Measurements from ENCODE around the gene SLAMF6.
A peak's percentile ranks its signal among the peaks of the same experiment; 100 is the strongest.
"Not testable (repeated sequence)": the region's sequence is repeated elsewhere in the genome, so short reads cannot be mapped to it uniquely, and the experiment has no call there.

SLAMF6 gene

DNA sequence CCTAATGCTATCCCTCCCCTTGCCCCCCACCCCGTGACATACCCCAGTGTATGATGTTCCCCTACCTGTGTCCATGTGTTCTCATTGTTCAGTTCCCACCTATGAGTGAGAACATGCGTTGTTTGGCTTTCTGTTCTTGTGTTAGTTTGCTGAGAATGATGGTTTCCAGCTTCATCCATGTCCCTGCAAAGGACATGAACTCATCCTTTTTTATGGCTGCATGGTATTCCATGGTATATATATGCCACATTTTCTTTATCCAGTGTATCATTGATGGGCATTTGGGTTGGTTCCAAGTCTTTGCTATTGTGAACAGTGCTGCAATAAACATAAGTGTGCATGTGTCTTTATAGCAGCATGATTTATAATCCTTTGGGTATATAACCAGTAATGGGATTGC lies 734 bp upstream of the SLAMF6 start:
- H3K4me3 ChIP-seq (ENCODE audit: insufficient read depth, low read length, poor library complexity, severe bottlenecking); H3K36me3 ChIP-seq (ENCODE audit: low read length); H3K27me3 ChIP-seq (ENCODE audit: low read length); H3K4me2 ChIP-seq (ENCODE audit: low read depth, low read length, poor library complexity, severe bottlenecking); H4K20me1 ChIP-seq (ENCODE audit: low read depth, low read length); H3K9ac ChIP-seq (ENCODE audit: low read length); H3K27ac ChIP-seq (ENCODE audit: low read depth, low read length); H2AFZ ChIP-seq (ENCODE audit: low read depth, low read length, severe bottlenecking); H3K9me2 ChIP-seq (replicated peaks; ENCODE audit: insufficient read depth, low read length); H3K9me3 ChIP-seq (ENCODE audit: insufficient read depth, low read length): not testable (repeated sequence)
- Histone ChIP-seq H3K79me2 (ENCODE audit: insufficient read depth, low read length) (peaks cover 19% of the 10 kb centered on the region; the same call in 1 of the 2 replicates), H3F3A (ENCODE audit: insufficient read depth) (peaks cover 46% of the 10 kb centered on the region)

DNA sequence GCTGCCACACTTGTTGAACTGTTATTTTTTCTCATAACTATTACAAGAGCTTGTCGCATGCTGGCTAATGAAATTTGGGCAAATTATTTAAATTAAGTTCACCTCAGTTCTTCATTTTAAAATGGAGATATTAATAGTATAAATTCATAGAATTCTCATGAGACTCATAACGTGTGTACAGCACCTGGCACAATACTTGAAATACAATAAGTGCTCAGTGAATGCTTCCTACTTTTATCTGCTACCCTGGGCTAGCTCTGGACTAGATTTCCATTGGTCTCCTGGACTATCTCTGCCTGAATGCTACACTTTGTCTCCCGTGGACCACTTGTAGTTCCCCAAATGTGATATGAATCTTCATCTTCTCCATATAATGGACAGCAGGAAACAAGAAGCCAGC lies 919 bp downstream of the SLAMF6 start:
- Histone ChIP-seq H2AFZ (ENCODE audit: low read depth, low read length, severe bottlenecking) (no peak overlapping the region), H3K4me2 (ENCODE audit: low read depth, low read length, poor library complexity, severe bottlenecking) (peak overlapping the region; percentile 88), H3K36me3 (ENCODE audit: low read length) (peaks cover 7% of the 10 kb centered on the region; the same call in 1 of the 2 replicates), H3K9me3 (ENCODE audit: insufficient read depth, low read length) (no peaks in the 10 kb centered on the region), H3K79me2 (ENCODE audit: insufficient read depth, low read length) (peaks cover 29% of the 10 kb centered on the region), H3K9me2 (replicated peaks; ENCODE audit: insufficient read depth, low read length) (no peaks in the 10 kb centered on the region), H3K9ac (ENCODE audit: low read length) (peak overlapping the region; percentile 57), H3K4me3 (ENCODE audit: insufficient read depth, low read length, poor library complexity, severe bottlenecking) (peak overlapping the region; percentile 50), H4K20me1 (ENCODE audit: low read depth, low read length) (no peaks in the 10 kb centered on the region), H3K27me3 (ENCODE audit: low read length) (no peaks in the 10 kb centered on the region), H3K27ac (ENCODE audit: low read depth, low read length) (peak overlapping the region; percentile 88), H3F3A (ENCODE audit: insufficient read depth) (peaks cover 46% of the 10 kb centered on the region)
- TF ChIP-seq, protein P1, sequence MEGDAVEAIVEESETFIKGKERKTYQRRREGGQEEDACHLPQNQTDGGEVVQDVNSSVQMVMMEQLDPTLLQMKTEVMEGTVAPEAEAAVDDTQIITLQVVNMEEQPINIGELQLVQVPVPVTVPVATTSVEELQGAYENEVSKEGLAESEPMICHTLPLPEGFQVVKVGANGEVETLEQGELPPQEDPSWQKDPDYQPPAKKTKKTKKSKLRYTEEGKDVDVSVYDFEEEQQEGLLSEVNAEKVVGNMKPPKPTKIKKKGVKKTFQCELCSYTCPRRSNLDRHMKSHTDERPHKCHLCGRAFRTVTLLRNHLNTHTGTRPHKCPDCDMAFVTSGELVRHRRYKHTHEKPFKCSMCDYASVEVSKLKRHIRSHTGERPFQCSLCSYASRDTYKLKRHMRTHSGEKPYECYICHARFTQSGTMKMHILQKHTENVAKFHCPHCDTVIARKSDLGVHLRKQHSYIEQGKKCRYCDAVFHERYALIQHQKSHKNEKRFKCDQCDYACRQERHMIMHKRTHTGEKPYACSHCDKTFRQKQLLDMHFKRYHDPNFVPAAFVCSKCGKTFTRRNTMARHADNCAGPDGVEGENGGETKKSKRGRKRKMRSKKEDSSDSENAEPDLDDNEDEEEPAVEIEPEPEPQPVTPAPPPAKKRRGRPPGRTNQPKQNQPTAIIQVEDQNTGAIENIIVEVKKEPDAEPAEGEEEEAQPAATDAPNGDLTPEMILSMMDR (IDR thresholded peaks at IDR 0.05; ENCODE audit: insufficient read depth, low read length, poor library complexity, severe bottlenecking), result no peak
- no peak for TF ChIP-seq EZH2phosphoT487 (conservative IDR thresholded peaks at IDR 0.05; ENCODE audit: low read length)

DNA sequence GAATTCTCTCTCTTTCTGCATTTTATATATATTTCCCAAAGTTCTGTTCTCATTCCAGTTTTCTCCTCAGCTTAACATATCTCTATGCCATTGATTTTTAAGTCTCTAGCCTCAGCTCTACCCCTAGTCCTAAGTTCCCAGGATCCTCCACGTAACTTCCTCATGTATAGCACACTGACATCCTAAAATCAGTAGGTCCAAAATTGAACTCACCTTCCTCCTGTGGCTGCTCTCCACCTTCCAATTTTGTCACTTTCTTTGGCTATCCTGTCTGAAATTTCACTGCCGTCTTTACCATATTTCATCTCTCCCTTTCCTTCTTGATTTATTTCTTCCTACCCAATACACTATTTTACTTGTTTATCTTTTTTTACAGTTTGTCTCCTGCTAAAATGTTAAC lies 1.5 kb downstream of the SLAMF6 start:
- peak overlapping the region; percentile 50 for H3K4me3 ChIP-seq (ENCODE audit: insufficient read depth, low read length, poor library complexity, severe bottlenecking)
- H3K9me2 ChIP-seq (replicated peaks; ENCODE audit: insufficient read depth, low read length), result no peaks in the 10 kb centered on the region
- no peaks in the 10 kb centered on the region for H4K20me1 ChIP-seq (ENCODE audit: low read depth, low read length)
- no peaks in the 10 kb centered on the region for H3K27me3 ChIP-seq (ENCODE audit: low read length)
- H3K36me3 ChIP-seq (ENCODE audit: low read length), result peaks cover 7% of the 10 kb centered on the region; the same call in 1 of the 2 replicates
- H3K9ac ChIP-seq (ENCODE audit: low read length), result peak overlapping the region; percentile 57
- peaks cover 46% of the 10 kb centered on the region for H3F3A ChIP-seq (ENCODE audit: insufficient read depth)
- peak overlapping the region; percentile 88 for H3K4me2 ChIP-seq (ENCODE audit: low read depth, low read length, poor library complexity, severe bottlenecking)
- TF ChIP-seq, protein P1 (IDR thresholded peaks at IDR 0.05; ENCODE audit: insufficient read depth, low read length, poor library complexity, severe bottlenecking), result no peak
- no peak for TF ChIP-seq EZH2phosphoT487 (conservative IDR thresholded peaks at IDR 0.05; ENCODE audit: low read length)
- peak overlapping the region; percentile 88 for H3K27ac ChIP-seq (ENCODE audit: low read depth, low read length)
- no peak overlapping the region for H2AFZ ChIP-seq (ENCODE audit: low read depth, low read length, severe bottlenecking)
- no peaks in the 10 kb centered on the region for H3K9me3 ChIP-seq (ENCODE audit: insufficient read depth, low read length)
- H3K79me2 ChIP-seq (ENCODE audit: insufficient read depth, low read length), result peaks cover 35% of the 10 kb centered on the region

DNA sequence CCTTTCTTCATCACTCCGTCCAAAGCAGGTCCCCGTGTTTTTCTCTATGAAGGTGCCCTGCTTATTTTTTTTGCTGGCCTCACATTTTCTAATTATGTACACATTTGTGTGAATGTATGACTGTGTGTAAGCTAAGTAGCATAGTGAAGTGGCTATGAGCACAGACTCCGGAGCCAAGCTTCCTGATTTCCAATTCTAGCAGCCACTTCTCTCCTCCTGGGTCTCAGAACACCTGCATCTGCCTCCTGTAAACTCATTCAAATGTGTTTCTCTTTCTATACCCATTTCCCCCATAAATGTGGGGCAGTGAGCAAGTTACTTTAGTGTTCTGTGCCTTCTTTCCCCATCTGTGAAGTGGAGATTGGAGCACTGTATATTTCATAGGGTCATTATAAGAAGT lies 2.1 kb downstream of the SLAMF6 start:
- Histone ChIP-seq H3K9me3 (ENCODE audit: insufficient read depth, low read length) (no peaks in the 10 kb centered on the region), H3K36me3 (ENCODE audit: low read length) (peaks cover 7% of the 10 kb centered on the region; the same call in 1 of the 2 replicates), H2AFZ (ENCODE audit: low read depth, low read length, severe bottlenecking) (no peak overlapping the region), H3K79me2 (ENCODE audit: insufficient read depth, low read length) (peaks cover 38% of the 10 kb centered on the region), H4K20me1 (ENCODE audit: low read depth, low read length) (no peaks in the 10 kb centered on the region), H3F3A (ENCODE audit: insufficient read depth) (peaks cover 46% of the 10 kb centered on the region), H3K4me3 (ENCODE audit: insufficient read depth, low read length, poor library complexity, severe bottlenecking) (peak overlapping the region; percentile 50), H3K27ac (ENCODE audit: low read depth, low read length) (peak overlapping the region; percentile 88), H3K4me2 (ENCODE audit: low read depth, low read length, poor library complexity, severe bottlenecking) (peak overlapping the region; percentile 88), H3K9ac (ENCODE audit: low read length) (peak overlapping the region; percentile 57), H3K9me2 (replicated peaks; ENCODE audit: insufficient read depth, low read length) (no peaks in the 10 kb centered on the region), H3K27me3 (ENCODE audit: low read length) (no peaks in the 10 kb centered on the region)
- TF ChIP-seq, protein P1 (IDR thresholded peaks at IDR 0.05; ENCODE audit: insufficient read depth, low read length, poor library complexity, severe bottlenecking), result no peak
- TF ChIP-seq EZH2phosphoT487 (conservative IDR thresholded peaks at IDR 0.05; ENCODE audit: low read length), result no peak
